NOMO-1 (cell line): ENCODE measurements around the gene CA4.

ENCODE experiments used
- DNase-seq, 2 experiments: peaks; one replicate each; lab custom pipeline; 2025; ENCODE audit not compliant: unreplicated experiment in 2 of 2; lab: John Stamatoyannopoulos, UW

CA4 gene

GRCh38 chr17:60154616-60155426 is 5.0 kb downstream of the CA4 start:
- DNase-seq: no peak

GRCh38 chr17:60155427-60155814 is 5.6 kb downstream of the CA4 start:
- no peak for DNase-seq

- DNase-seq: no peak
These were observed 6.0 kb downstream of the CA4 start for GRCh38 chr17:60155815-60156214.

GRCh38 chr17:60156746-60157145 is 7.0 kb downstream of the CA4 start:
- DNase-seq: no peak

- DNase-seq: no peak
These were observed 7.8 kb downstream of the CA4 start for GRCh38 chr17:60157487-60158040.

GRCh38 chr17:60158751-60159478 is 9.1 kb downstream of the CA4 start:
- DNase-seq: no peak

GRCh38 chr17:60159479-60159866 is 9.7 kb downstream of the CA4 start:
- no peak for DNase-seq

- DNase-seq: no peak
These were observed 11.2 kb downstream of the CA4 start for GRCh38 chr17:60160829-60161501.

GRCh38 chr17:60161598-60162330 is 12.0 kb downstream of the CA4 start:
- DNase-seq: no peak

GRCh38 chr17:60163108-60163784 is 13.5 kb downstream of the CA4 start:
- DNase-seq: no peak

GRCh38 chr17:60164164-60164563 is 14.4 kb downstream of the CA4 start:
- no peak for DNase-seq

GRCh38 chr17:60164697-60165096 is 14.9 kb downstream of the CA4 start:
- no peak for DNase-seq

GRCh38 chr17:60165223-60165622 is 15.4 kb downstream of the CA4 start:
- DNase-seq: no peak

- DNase-seq: no peak
These were observed 16.2 kb downstream of the CA4 start for GRCh38 chr17:60165971-60166370.

GRCh38 chr17:60167065-60167741 is 17.4 kb downstream of the CA4 start:
- no peak for DNase-seq

GRCh38 chr17:60168654-60169053 is 18.9 kb downstream of the CA4 start:
- no peak for DNase-seq

GRCh38 chr17:60169921-60170817 is 20.4 kb downstream of the CA4 start:
- peak; percentile 62 to 80 for DNase-seq
